ENCODE data around the gene PXDN.

The PXDN gene

GRCh38 chr2:1591978-1592907, 152.1 kb downstream of the PXDN start:
- Histone ChIP-seq H3K4me1 (ENCODE audit: low read depth, poor library complexity, severe bottlenecking) (no peaks in the 10 kb centered on the region), H3K27ac (no peak overlapping the region), H3K36me3 (ENCODE audit: insufficient read depth) (no peaks in the 10 kb centered on the region), H2AFZ (ENCODE audit: low read depth) (no peak overlapping the region), H3K27me3 (ENCODE audit: insufficient read depth, low read depth) (no peaks in the 10 kb centered on the region), H3K4me3 (IDR thresholded peaks at IDR 0.05; ENCODE audit: insufficient read depth, low read depth, low read length) (no peak overlapping the region), H3K9ac (no peak overlapping the region), H4K20me1 (ENCODE audit: insufficient read depth) (no peaks in the 10 kb centered on the region), H3K4me2 (no peak overlapping the region), H3K79me2 (ENCODE audit: insufficient read depth, low read depth) (no peaks in the 10 kb centered on the region)
- TF ChIP-seq CTCF (conservative IDR thresholded peaks at IDR 0.05; ENCODE audit: low read depth, low read length), result no peak

GRCh38 chr2:1591461-1591770, 152.9 kb downstream of the PXDN start:
- no peak overlapping the region for H3K9ac ChIP-seq
- H2AFZ ChIP-seq (ENCODE audit: low read depth), result no peak overlapping the region
- no peak overlapping the region for H3K27ac ChIP-seq
- no peak overlapping the region for H3K4me3 ChIP-seq (IDR thresholded peaks at IDR 0.05; ENCODE audit: insufficient read depth, low read depth, low read length)
- no peaks in the 10 kb centered on the region for H3K36me3 ChIP-seq (ENCODE audit: insufficient read depth)
- H3K79me2 ChIP-seq (ENCODE audit: insufficient read depth, low read depth), result no peaks in the 10 kb centered on the region
- H3K27me3 ChIP-seq (ENCODE audit: insufficient read depth, low read depth), result no peaks in the 10 kb centered on the region
- H3K4me2 ChIP-seq, result no peak overlapping the region
- TF ChIP-seq CTCF (conservative IDR thresholded peaks at IDR 0.05; ENCODE audit: low read depth, low read length), result no peak
- H3K4me1 ChIP-seq (ENCODE audit: low read depth, poor library complexity, severe bottlenecking), result no peaks in the 10 kb centered on the region
- no peaks in the 10 kb centered on the region for H4K20me1 ChIP-seq (ENCODE audit: insufficient read depth)

GRCh38 chr2:1590596-1591460, 153.5 kb downstream of the PXDN start:
- H3K36me3 ChIP-seq (ENCODE audit: insufficient read depth), result no peaks in the 10 kb centered on the region
- no peaks in the 10 kb centered on the region for H3K79me2 ChIP-seq (ENCODE audit: insufficient read depth, low read depth)
- H3K27ac ChIP-seq, result no peak overlapping the region
- H3K9ac ChIP-seq, result no peak overlapping the region
- H2AFZ ChIP-seq (ENCODE audit: low read depth), result no peak overlapping the region
- H4K20me1 ChIP-seq (ENCODE audit: insufficient read depth), result no peaks in the 10 kb centered on the region
- no peak overlapping the region for H3K4me2 ChIP-seq
- H3K27me3 ChIP-seq (ENCODE audit: insufficient read depth, low read depth), result no peaks in the 10 kb centered on the region
- no peaks in the 10 kb centered on the region for H3K4me1 ChIP-seq (ENCODE audit: low read depth, poor library complexity, severe bottlenecking)
- no peak overlapping the region for H3K4me3 ChIP-seq (IDR thresholded peaks at IDR 0.05; ENCODE audit: insufficient read depth, low read depth, low read length)
- TF ChIP-seq CTCF (conservative IDR thresholded peaks at IDR 0.05; ENCODE audit: low read depth, low read length), result no peak

GRCh38 chr2:1588978-1589621, 155.2 kb downstream of the PXDN start:
- no peak for TF ChIP-seq CTCF (conservative IDR thresholded peaks at IDR 0.05; ENCODE audit: low read depth, low read length)
- Histone ChIP-seq H3K79me2 (ENCODE audit: insufficient read depth, low read depth) (no peaks in the 10 kb centered on the region), H3K4me1 (ENCODE audit: low read depth, poor library complexity, severe bottlenecking) (no peaks in the 10 kb centered on the region), H3K9ac (no peak overlapping the region), H3K27ac (no peak overlapping the region), H3K36me3 (ENCODE audit: insufficient read depth) (no peaks in the 10 kb centered on the region), H4K20me1 (ENCODE audit: insufficient read depth) (no peaks in the 10 kb centered on the region), H3K4me2 (no peak overlapping the region), H3K27me3 (ENCODE audit: insufficient read depth, low read depth) (no peaks in the 10 kb centered on the region), H3K4me3 (IDR thresholded peaks at IDR 0.05; ENCODE audit: insufficient read depth, low read depth, low read length) (no peak overlapping the region), H2AFZ (ENCODE audit: low read depth) (no peak overlapping the region)
